DND-41 (cell line): ENCODE data around the gene TBC1D22A.

Experiments
- EZH2 ChIP-seq: IDR thresholded peaks from 3 replicates; pipeline ENCODE4 v1.6.1; 2012; ENCODE audit warnings: borderline replicate concordance, low read depth, mild to moderate bottlenecking, moderate library complexity, low read length, inconsistent platforms; ENCODE audit not compliant: severe bottlenecking
- TF ChIP-seq, protein P1 (sequence below): IDR thresholded peaks from 2 replicates; pipeline ENCODE4 v1.5.1; 2012; ENCODE audit warnings: borderline replicate concordance, low read length, moderate library complexity, mild to moderate bottlenecking; ENCODE audit not compliant: poor library complexity, severe bottlenecking; ENCODE audit errors: extremely low read depth

DNA sequence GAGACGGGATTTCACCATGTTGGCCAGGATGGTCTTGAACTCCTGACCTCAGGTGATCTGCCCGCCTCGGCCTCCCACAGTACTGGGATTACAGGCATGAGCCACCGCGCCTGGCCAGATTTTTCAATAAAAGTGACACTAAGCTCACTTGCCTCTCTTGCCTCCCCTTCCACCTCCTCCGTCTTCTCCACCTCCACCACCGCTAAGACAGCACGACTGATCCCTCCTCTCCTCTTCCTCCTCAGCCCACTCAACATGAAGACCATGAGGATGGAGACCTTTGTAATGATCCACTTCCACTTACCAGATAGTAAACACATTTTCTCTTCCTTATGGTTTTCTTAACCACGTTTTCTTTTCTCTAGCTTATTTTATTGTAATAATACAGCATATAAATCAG is 38.6 kb upstream of the TBC1D22A start:
- TF ChIP-seq, protein P1, sequence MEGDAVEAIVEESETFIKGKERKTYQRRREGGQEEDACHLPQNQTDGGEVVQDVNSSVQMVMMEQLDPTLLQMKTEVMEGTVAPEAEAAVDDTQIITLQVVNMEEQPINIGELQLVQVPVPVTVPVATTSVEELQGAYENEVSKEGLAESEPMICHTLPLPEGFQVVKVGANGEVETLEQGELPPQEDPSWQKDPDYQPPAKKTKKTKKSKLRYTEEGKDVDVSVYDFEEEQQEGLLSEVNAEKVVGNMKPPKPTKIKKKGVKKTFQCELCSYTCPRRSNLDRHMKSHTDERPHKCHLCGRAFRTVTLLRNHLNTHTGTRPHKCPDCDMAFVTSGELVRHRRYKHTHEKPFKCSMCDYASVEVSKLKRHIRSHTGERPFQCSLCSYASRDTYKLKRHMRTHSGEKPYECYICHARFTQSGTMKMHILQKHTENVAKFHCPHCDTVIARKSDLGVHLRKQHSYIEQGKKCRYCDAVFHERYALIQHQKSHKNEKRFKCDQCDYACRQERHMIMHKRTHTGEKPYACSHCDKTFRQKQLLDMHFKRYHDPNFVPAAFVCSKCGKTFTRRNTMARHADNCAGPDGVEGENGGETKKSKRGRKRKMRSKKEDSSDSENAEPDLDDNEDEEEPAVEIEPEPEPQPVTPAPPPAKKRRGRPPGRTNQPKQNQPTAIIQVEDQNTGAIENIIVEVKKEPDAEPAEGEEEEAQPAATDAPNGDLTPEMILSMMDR = no peak
- TF ChIP-seq EZH2 = no peak
